NCI-H2227 (cell line): ENCODE data around the gene POU3F2.

Experiments
- DNase-seq: peaks from one replicate; lab custom pipeline; 2025; ENCODE audit not compliant: unreplicated experiment; lab: John Stamatoyannopoulos, UW

POU3F2 gene

GRCh38 chr6:98830146-98830545, 4.2 kb upstream of the POU3F2 start:
- no peak for DNase-seq

GRCh38 chr6:98831057-98831958, 3.1 kb upstream of the POU3F2 start:
- peak; percentile 18 for DNase-seq

GRCh38 chr6:98831959-98832283, 2.5 kb upstream of the POU3F2 start:
- DNase-seq = no peak

DNA sequence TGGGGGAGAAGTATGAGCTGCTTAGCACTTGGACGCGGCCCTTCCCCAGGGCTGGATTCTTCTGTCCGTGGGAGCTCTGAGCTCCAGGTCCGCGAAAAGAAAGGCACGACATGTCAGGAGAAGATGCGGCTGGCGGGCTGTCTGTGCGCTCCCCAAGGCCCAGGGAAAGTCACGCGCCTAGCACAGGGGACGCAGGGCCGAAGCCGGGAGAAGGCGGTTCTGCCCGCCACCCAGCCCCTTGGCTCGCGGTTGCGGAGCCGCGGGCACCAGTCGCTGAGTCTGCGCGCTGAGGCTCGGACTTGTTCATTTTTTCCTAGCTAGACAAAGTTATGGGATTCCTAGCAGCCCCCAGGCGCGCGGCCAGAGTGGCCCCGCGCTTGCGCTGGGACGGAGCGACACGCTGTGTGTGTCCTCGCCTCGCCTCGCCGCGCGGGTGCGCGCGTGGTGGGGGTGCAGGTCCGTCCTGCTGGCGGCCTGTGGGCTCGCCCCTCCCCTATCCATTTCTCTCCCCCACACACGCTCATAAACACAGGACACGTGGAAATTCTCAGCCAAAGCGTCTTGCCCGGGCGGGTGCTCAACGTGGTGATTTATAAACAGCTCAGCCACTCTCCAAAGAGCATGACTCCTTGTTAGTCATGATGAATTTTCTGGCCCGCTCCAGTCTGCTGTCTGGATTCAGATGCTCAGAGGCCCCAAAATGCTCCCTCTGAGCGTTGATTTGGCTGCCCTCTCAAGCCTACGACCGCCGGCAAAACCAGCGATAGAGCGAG, 1.9 kb upstream of the POU3F2 start:
- peak; percentile 40 for DNase-seq

DNA sequence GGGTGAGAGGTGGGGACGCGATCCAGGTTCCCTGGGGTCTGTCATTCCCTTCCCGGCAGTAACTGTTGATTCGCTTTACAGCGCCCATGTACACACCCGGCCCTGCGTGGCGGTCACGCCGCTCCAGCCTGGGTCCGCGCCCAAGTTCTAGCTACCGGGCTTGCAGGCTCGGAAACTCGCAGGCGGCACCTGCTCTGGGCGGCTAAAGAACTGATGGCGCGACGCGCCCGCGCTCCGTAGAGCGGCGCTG, 1.4 kb upstream of the POU3F2 start:
- peak; percentile 44 for DNase-seq

DNA sequence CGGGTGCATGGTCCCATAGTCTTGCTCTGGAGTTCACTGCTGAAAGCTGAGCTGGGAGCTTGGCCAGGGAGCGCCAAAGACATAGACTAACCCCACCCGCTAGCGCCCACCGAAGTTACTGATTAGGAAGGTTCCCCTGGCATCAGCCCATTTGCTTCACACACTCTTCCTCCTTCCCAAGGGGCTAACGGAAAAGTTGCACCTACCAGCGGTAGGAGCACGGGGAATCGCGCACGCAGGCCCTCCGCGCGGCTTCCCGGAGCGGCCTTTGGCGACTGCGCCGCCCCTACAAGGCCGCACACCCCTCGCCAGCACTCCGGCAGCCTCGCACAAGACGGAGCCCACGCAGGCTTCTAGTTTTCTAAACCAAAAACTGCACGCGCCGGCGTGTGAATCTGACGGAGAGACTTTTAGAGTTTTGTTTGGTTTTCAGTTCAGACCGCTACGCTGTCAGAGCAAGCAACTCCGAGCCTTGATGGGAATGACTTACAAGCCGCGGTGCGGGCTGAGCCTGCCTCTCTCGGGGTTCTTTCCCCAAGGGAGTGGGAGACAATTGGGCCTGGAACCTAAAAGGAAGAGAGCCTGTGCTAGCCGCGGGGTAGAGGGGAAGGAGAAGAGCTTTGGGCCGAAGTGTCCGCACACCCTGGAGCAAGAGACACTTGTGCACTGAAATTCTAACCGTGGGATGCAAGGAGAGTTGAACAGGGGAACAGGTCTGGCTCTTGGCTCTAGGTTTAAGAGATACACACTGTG, 891 bp upstream of the POU3F2 start:
- DNase-seq = peak; percentile 38

- DNase-seq = peak; percentile 53
Measured at GRCh38 chr6:98835149-98836024, 1.0 kb downstream of the POU3F2 start.

DNA sequence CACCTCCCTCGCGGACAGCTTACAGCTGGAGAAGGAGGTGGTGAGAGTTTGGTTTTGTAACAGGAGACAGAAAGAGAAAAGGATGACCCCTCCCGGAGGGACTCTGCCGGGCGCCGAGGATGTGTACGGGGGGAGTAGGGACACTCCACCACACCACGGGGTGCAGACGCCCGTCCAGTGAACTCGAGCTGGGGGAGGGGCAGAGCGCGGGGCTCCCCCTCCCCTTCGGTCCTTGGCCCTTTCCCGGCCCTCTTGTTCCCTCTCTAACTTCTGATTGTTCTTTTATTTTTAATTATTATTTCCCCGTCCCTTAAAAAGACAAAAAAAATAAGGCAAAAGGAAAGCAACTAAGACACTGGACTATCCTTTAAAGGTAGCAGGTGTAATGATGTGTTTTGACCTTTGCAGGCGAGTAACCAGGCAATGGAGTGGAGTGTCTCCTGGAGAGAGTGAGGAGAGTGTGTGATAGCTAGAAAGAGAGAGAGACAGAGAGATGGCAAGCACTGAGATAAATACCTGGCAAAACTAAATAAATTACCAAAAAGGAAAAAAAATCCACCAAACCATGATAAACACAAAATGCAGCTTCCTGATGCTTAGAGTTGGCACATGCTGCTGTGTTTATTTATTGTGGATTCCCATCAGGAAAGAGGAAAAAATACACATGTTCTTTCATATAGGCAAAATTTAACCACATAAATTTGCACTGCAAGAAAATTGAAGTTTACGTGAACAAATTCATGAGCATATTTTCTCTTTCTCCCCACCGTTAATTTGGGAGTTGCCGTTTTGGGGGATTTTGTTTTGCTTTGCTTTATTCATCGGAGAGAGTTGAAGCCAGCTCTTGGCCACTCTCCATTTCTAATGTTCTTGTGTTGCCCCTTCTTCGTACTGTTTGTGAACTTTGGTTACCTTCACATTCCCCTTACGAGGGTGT, 1.9 kb downstream of the POU3F2 start:
- peak; percentile 53 for DNase-seq

DNA sequence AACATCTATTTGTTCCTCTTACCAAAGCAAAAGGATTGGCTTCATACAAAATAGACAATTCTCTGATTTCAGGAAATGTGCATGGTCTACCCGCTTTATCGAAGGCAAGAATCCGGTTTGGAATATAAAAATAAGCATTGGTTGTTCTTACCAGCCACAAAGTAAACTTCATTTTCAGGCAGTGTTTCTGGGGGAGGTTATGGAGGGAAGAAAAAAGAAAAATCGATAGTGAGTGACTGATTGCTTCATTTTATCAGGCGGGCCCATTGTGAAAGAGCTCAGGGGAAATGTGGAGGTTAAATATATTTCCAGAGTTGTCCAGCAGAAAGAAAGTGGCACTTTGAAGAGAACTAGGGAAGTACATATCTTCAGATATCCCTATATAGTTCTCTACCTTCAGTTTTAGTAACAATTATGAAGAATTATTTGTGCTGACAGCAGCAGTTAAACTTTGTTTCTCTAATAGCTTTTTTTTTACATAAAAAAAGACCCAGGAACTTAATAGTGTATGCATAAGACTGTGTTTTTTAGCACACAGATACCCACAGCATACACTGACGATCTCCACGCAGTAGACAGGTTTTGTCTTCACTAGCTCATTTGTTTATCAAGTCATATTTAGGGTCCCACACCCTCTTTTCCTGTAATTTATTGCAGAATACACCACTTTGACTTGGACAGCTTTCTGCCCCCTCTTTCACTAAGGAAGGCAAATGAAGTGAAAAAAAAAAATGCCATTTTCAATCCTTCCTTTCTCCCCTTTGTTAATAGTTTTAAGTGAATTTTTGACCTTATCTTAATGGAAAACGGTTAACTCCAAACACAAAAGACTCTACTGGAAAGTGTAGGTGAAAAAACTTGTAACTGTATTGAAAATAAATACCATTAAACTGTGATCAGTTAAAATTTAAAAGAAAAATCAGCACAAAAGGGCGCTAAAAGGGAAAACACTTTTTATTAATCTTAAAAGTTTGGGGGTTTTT, 2.9 kb downstream of the POU3F2 start:
- DNase-seq = no peak

DNA sequence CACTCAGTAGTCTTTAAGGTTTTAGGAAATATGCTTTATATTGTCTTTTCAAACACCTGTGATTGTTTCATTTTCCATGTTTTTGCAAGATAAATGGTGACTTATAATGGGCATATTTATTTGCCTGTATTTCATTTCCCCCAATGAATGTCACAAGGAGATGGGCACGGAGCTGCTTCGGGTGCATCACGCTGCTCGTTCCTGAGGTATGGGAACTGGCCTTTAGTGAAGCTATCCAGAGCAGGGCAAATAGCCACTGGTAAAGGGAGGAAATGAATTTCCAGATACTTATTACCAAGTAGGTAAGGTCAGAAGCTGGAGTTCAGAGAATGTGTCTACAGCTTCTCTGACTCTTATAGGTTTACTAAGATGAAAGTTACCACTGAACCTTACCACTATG, 3.7 kb downstream of the POU3F2 start:
- no peak for DNase-seq

DNA sequence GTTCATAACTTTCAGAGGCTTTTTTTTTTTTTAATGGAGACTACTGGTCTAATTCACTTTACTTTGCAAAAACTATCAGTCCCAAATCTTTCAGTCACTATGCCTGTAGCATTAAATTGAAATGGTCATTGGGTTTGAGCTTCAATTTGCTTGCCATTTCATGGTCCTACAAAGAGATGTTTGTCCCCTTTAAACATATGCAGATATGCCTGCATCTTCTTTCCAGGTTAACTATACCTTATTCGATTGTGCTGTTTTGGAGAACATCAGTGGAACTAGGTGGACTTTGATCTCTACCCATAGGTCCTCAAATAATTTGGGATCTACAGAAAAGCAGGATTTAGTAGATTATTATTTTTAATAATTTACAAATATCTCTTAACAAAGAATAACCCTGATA, 4.6 kb downstream of the POU3F2 start:
- no peak for DNase-seq

DNA sequence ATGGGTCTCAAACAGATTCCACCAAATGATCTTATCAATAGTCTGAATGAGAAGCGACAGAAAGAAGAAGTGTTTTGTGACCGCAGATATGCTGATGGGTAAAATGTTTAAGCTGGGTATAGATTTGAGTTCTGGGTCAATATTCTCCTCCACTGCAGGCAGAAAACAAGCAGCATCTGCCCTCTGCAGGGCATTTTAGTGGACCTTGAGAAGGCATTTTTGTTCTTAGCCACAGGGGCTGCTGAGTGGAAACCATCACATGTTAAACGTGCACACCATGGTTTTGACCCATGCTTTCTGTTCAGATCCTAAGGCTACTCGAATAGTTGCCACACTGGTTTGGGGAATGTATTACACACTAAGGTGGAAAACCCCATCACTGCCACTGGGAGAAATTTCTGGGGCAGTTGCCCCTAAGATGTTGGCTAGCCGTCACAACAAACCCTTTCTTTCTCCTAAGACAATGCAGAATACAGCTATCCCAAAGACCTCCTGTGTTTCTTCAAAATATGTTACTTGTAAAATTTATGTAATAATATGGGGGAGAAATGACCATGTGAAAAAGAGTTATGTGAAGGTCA, 5.5 kb downstream of the POU3F2 start:
- peak; percentile 15 for DNase-seq

DNA sequence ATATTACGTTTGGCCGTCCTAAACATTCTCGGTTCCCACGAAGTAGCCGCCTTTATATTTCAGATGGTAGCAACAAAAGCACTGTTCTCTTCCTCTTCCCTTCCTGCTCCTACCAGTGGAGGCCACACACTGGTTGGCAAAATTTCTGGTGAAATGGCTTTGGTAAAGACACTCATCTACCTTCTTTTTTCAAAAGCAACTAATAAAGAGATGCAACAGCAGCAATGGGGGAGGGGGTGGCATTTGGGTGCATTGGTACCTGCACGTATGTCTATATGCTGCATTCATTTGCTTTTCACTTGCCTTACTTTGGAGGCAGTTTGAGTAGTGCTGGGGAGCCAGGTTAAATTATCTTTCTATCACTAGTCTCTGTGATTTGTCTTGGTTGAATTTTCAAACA, 6.0 kb downstream of the POU3F2 start:
- DNase-seq = no peak

GRCh38 chr6:98840996-98841513, 6.7 kb downstream of the POU3F2 start:
- no peak for DNase-seq

- no peak for DNase-seq
Measured at GRCh38 chr6:98841621-98842341, 7.4 kb downstream of the POU3F2 start.

DNA sequence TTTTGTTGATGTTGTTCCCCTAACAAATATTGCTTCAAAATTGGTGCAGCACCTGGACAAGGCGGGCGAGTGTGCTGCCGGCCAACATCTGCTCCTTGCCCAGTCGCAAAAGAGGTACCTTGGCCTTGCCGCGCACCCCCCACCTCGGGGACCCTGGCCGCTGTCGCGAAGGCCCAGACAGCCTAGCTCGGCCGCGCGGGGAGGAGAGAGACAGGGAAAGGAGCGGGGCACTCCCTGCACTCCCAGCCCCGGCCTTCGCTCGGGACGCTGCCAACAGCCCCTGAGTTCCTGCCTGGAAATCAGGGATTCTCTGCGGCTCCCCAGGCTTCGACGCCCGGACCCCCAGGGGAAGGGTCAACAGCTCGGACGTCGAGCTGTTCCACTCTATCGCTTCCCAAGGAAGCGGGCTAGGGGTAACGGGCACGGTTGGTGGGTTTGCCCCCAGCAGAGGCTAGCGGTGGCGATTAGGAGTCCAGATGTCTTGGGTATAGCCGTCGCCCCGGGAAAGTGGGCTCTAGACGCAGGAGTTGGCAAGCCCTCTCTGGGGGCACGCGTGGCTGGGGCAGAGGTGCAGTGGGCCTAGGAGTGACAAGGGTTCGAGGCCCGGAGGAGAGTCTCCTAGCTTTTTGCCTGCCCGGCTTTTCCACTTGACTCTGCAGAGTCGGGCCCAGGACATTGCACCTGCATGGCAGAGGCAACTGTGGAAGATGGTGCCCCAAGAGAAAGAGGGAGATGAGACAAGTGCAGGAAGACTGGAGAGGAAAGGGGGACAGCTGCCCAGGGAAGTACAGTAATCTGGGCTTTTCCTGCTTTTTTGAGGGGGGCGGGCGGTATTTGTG, 8.2 kb downstream of the POU3F2 start:
- no peak for DNase-seq
